Activated CD4-positive, alpha-beta memory T cell treated with anti-CD3 and anti-CD28 coated beads for 36 hours (primary cell): Measurements from ENCODE around the gene ARHGEF12. TPM values are rescaled to one million over a fixed set of nuclear protein-coding genes. Genes with fewer than 3 reads are reported as not detected.
A peak's percentile ranks its signal among the peaks of the same experiment; 100 is the strongest.

Source experiments
- CTCF ChIA-PET: fragments of 350-600 bp; sonication (Branson Sonifier 250); formaldehyde crosslinking; loops from one replicate; lab custom pipeline; 2021; ENCODE audit warnings: antibody characterized with exemption, inconsistent platforms; lab: Charles Lee
- POLR2A ChIA-PET: fragments of 350-600 bp; sonication (Branson Sonifier 250); formaldehyde crosslinking; loops from one replicate; lab custom pipeline; 2021; ENCODE audit warnings: antibody characterized with exemption; lab: Charles Lee
- DNase-seq: peaks from one replicate; pipeline ENCODE4 v3.0.0-alpha.2; 2020
- H3K27ac Mint-ChIP-seq: one replicate; pipeline ENCODE4 v1.8.0; 2021; ENCODE audit warnings: mixed read lengths
- H3K27me3 Mint-ChIP-seq: one replicate; pipeline ENCODE4 v1.8.0; 2021; ENCODE audit warnings: mixed read lengths
- H3K36me3 Mint-ChIP-seq: one replicate; pipeline ENCODE4 v1.8.0; 2021; ENCODE audit warnings: mixed read lengths
- H3K4me1 Mint-ChIP-seq: one replicate; pipeline ENCODE4 v1.8.0; 2021; ENCODE audit warnings: low read depth, mixed read lengths
- H3K4me3 Mint-ChIP-seq: one replicate; pipeline ENCODE4 v1.8.0; 2021; ENCODE audit warnings: mild to moderate bottlenecking, mixed read lengths
- H3K9me3 Mint-ChIP-seq: one replicate; pipeline ENCODE4 v1.8.0; 2021; ENCODE audit warnings: mixed read lengths
- intact Hi-C: fragments of 100-400 bp; cut with micrococcal nuclease; formaldehyde crosslinking; loops from one replicate; pipeline ENCODE4 v1.15.1; 2023
- total RNA-seq, 2 experiments: library from RNA; stranded (reverse); gene quantifications; one replicate each; pipeline ENCODE4 v1.2.3, GENCODE V29; 2021

Gene ARHGEF12
- total RNA-seq, 2 experiments from 2014 or later: 16.4 to 16.9 TPM

DNA sequence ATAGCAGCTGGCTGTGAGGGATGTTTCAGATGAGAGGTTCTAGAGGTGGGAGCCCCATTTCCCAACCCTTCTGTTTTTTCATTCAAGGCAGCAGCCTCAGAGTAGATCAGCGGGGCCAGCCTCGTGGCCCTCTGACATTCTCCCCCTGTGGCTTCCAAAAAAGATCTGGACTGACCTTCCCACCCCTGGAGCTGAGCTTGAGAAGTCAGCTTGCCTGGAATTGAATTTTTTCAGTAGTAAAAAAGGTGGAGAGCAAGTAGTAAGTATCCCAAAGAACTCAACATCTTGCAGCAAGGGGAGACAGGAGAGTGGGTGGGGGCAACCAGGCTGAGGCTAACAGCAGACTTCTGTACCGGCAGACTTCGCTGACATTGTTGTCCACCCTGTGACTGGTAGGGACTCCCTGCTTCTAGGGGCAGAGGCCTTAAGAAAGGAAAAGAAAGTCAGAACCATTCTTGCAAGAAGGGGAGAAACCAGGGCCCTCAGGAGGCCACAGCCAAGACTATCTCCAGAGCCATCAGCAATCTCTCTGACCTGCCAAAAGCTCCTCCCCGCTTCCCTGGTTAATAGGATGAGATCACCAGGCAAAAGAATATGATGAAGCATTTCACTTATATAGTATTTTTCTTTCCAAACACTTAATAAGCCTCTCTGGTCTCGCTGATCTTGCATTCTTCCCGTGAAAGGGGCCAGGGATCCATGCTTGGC, 173.3 kb downstream of the ARHGEF12 start:
- Mint-ChIP-seq H3K36me3 (no peaks in the 10 kb centered on the region), H3K27ac (no peak overlapping the region), H3K4me3 (no peak overlapping the region), H3K27me3 (peaks cover 65% of the 10 kb centered on the region), H3K9me3 (no peaks in the 10 kb centered on the region), H3K4me1 (peaks cover 2% of the 10 kb centered on the region)
- CTCF ChIA-PET: interaction anchor here (0.6 to 4.6 kb wide), 4 partner anchors 176 to 1739 kb away, joined by 3 to 59 read pairs (median 3); no protein-coding TSS in a partner anchor
- POLR2A ChIA-PET: no interaction called here
- DNase-seq: no peak
- intact Hi-C loops: loop anchor here (2.0 to 10.0 kb wide), 2 partner anchors 175 to 685 kb away; partner anchors contain the start of gene ARHGEF12

DNA sequence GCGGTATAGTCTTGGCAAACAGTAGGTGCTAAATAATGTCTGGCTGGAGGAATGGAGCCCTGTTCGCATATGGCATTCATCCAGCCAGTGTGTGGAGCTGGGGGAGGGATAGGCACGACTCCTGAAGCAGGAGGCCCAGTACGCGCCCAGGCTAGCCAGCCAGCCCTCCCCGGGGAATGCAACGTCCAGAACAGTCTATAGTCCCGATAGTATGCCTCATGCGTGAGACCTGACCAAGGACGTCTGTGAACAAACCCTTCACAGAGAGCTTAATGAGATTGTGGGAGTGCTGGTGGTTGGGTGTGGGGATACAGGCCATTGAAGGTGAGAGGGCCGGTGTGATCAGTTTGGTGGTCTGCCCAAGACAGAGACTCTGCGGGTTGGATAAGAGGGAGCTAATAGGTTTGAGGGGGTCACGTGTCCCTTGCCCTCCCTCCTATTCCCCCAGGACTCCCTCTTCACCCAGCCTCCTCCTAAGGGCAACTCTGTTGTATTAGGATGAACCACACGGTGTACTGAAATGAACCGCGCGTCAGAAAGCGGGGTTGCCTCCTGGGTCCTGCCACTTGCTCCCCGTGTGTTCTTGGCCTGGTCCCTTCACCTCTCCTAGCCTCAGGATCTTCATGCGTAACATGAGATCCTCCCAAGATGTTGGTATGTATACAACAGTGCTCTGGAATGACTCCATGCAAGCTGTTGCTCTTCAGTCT, 174.3 kb downstream of the ARHGEF12 start:
- ChIA-PET CTCF (interaction anchor here (0.6 to 4.6 kb wide), 13 partner anchors 9 to 684 kb away, joined by 3 to 59 read pairs (median 3); partner anchors contain the start of gene ARHGEF12), POLR2A (no interaction called here)
- no peak for DNase-seq
- intact Hi-C loops: loop anchor here (1.0 to 2.0 kb wide), 4 partner anchors 175 to 684 kb away; no protein-coding TSS in a partner anchor
- Mint-ChIP-seq H3K36me3 (no peaks in the 10 kb centered on the region), H3K9me3 (no peaks in the 10 kb centered on the region), H3K27me3 (peaks cover 71% of the 10 kb centered on the region), H3K27ac (no peak overlapping the region), H3K4me3 (no peak overlapping the region), H3K4me1 (peaks cover 2% of the 10 kb centered on the region)

DNA sequence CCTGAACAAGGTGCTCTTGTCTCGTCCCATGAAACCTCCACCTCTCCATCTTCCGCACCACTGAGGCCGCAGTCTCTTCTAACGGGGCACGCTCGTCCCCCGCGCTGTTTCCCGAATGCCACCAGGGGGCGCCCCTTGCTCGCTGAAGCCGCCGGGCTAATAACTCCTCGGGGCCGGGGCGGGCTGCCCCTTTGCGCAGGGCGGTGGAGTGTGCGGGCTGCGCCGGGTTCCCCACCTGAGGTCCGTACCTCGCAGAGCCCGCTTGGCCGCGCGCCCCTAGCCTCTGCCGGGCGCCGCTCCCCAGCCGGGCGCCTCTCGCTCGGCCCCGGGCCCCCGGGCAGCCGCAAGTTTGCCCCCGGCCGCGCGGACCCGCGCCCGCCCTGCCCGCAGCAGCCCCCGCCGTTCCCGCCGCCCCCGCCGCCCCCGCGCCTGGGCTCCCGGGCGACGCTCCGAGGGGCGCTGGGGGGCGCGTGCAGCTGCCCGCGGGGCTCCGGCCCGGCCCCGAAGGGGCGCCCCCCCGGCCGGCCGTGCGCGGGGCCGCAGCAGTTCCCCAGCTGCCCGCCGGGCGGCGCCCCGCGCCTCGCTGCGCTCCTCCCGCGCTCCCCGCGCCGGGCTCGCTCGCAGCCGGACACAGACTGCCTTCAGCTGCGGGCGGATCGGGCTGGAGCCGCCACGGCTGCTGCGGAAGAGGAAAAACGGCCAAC, 175.1 kb downstream of the ARHGEF12 start, which contains the start of gene GRIK4:
GRIK4 (plus strand) TSS at position 633 of the 704 bp plus-strand sequence. CDS start 148,571 bp downstream, outside the sequence.
- ChIA-PET CTCF (interaction anchor here (0.7 to 4.6 kb wide), 17 partner anchors 10 to 683 kb away, joined by 3 to 59 read pairs (median 4); partner anchors contain the start of gene ARHGEF12), POLR2A (no interaction called here)
- Mint-ChIP-seq H3K4me1 (peaks cover 4% of the 10 kb centered on the region), H3K36me3 (no peaks in the 10 kb centered on the region), H3K9me3 (no peaks in the 10 kb centered on the region), H3K4me3 (no peak within 1 kb of the TSS), H3K27me3 (peaks cover 73% of the 10 kb centered on the region), H3K27ac (no peak within 1 kb of the TSS)
- DNase-seq: peak; percentile 81
- intact Hi-C loops: loop anchor here (1.0 to 2.0 kb wide), 4 partner anchors 174 to 684 kb away; no protein-coding TSS in a partner anchor

DNA sequence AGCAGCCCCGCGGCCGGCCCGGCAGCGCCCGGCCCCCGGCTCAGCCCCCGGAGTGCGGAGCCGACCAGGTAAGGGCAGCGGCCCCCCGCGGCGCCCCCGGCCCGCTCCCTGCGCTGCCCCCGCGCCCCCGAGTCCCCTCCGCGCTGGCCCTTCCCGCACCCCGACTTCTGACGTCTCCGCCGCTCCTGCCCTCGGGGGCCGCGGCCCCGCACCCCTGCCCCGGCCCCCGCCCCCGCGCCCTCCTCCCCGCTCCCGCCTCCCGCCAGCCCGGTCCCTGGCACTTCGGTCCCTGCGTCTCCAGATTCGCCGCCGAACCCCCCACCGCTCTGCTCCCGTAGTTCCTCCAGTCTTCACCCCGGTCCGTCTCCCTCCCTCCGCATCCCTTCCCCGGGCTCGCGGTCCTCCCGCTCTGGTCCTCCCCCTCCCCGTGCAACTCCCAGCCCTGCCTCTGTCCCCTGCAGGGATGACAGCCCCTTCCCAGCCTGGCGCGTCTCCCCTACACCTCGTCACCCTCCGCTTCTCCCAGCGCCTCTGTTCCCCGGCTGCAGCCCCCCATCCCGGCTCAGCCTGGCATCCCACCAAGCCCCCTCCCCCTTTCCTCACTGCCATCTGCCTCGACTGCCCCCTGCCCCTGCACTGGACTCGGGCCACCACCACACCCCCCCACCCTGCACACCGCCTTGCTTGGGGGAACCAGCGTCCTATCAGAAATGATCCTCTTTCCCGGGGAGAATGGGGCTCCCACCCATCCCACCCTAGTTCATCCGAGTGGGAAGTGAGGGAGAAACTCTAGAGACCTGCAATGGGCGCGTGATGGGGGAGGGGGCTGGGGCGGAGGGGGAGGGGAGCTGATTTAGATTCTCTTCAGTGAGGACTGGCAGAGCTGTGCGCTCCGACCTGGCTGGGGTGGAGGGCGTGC, 175.9 kb downstream of the ARHGEF12 start:
- peaks cover 69% of the 10 kb centered on the region for H3K27me3 Mint-ChIP-seq
- peaks cover 8% of the 10 kb centered on the region for H3K4me1 Mint-ChIP-seq
- intact Hi-C loops: loop anchor here (1.0 to 2.0 kb wide), 4 partner anchors 173 to 683 kb away; no protein-coding TSS in a partner anchor
- H3K27ac Mint-ChIP-seq: no peak overlapping the region
- ChIA-PET POLR2A (no interaction called here), CTCF (interaction anchor here (0.7 to 4.6 kb wide), 12 partner anchors 11 to 683 kb away, joined by 3 to 59 read pairs (median 4); partner anchors contain the start of gene ARHGEF12)
- H3K36me3 Mint-ChIP-seq: no peaks in the 10 kb centered on the region
- no peaks in the 10 kb centered on the region for H3K9me3 Mint-ChIP-seq
- no peak overlapping the region for H3K4me3 Mint-ChIP-seq
- no peak for DNase-seq

DNA sequence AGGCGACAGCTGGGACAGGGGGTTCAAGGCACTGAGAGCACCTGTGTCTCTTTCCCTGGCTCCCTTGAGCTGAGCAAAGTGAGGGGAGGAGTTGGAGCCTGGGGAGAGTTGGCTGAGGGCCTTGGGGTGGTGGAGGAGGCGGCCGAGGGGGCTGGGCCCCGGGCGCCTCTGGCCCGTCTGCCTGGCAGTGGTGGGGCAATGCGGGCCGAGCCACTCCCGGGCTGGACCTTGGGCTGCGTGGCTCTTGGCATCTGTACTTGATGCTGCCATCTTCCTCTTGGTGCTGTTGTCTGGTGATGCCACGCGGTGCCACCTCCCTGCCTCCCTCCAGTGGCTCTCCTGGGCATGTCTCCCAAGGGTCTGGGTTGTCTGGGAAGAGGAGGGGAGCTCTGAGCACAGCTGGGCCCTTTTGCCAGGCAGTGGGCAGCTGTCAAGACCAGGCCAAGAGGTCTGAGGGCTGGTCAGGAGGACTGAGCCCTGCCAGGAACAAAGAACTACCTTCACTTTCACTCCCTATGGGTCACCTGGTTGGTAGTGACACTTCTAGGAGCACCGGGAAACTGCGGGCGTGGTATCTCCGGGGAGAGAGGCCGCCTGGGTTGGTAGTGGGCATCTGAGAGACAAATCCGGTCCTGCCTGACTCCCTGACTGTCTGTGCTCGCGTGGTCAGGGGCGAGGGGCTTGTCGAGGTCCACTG, 176.7 kb downstream of the ARHGEF12 start:
- intact Hi-C loops: no loop called here
- CTCF ChIA-PET: interaction anchor here (1.2 to 1.5 kb wide), 2 partner anchors 289 to 682 kb away, joined by 3 to 5 read pairs; no protein-coding TSS in a partner anchor
- Mint-ChIP-seq H3K27ac (no peak overlapping the region), H3K4me1 (peaks cover 8% of the 10 kb centered on the region), H3K4me3 (no peak overlapping the region), H3K36me3 (no peaks in the 10 kb centered on the region), H3K27me3 (peaks cover 68% of the 10 kb centered on the region), H3K9me3 (no peaks in the 10 kb centered on the region)
- no peak for DNase-seq
- POLR2A ChIA-PET: no interaction called here

DNA sequence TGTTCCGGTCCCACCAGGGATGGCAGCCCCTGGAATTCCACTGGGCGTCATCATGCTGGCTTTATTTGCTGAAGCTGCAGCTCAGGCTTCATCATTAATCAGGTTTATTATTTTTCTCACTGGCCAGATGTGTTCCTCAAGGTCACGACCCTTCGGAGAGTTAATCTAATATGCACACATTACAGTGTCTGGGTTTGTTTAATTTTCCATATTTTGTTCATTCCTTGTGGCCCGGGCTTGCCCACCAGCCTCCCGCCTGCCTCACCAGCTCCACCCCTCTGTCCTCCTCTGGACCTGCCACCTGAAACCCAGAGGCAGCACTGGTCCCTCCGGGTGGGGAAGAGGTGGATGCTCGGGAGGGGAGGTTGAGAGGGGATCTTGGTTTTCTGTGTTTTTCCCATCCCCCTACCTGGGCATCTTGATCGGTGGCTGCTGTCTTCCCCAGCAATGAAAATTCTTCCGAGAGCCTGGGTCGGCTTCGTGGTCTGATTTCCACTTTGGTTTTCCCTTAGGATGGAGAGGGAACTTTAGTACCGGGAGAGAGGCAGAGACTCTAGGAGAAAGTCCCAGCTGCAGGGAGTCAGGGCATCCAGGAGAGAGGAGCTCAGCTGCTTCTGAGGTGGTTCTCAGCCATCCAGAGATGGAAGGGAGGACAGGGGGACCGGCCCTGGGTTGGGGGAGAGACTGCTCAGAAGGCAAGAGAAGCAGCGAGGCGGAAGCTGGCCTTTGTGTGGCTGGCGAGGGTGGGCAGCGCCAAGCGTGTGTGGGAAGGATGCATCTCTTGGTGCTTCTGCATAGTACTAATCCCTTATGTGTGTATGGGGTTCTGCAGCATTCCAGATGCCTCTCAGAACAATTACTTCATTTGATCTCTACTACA, 177.5 kb downstream of the ARHGEF12 start:
- Mint-ChIP-seq H3K27ac (no peak overlapping the region), H3K36me3 (no peaks in the 10 kb centered on the region), H3K4me3 (no peak overlapping the region), H3K9me3 (no peaks in the 10 kb centered on the region), H3K4me1 (peaks cover 8% of the 10 kb centered on the region), H3K27me3 (peaks cover 63% of the 10 kb centered on the region)
- DNase-seq: no peak
- ChIA-PET POLR2A (no interaction called here), CTCF (no interaction called here)
- intact Hi-C loops: no loop called here

DNA sequence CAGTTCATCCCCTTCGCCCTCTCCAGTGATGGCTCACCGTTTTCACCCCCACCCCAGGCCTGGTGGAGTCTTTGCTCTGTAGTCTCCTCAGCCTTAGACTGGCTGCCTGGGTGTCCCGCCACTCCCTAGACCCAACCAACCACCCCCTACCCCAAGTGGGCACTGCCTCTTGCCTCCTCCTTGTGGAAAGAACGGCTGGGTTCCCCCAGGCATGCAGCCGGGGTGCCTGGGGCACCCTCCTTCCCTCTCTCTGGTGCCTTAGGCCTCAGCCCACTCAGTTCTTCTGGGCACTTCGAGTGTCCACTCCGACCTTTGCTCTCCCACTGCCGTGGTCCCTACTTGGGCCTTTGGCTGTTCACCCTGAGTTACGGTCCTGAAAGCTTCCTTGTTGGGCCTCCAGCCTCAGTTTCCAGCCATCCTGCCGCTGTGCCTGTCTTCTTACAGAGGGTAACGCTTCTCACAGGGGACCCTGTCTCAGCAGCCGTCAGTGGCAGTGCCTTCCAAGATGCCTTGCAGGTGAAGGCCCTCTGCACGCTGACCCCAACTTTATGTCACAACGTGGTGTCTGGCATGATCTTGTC, 178.4 kb downstream of the ARHGEF12 start:
- no peak for DNase-seq
- no peak overlapping the region for H3K27ac Mint-ChIP-seq
- POLR2A ChIA-PET: no interaction called here
- no peaks in the 10 kb centered on the region for H3K36me3 Mint-ChIP-seq
- no peak overlapping the region for H3K4me3 Mint-ChIP-seq
- intact Hi-C loops: no loop called here
- CTCF ChIA-PET: no interaction called here
- H3K4me1 Mint-ChIP-seq: peaks cover 8% of the 10 kb centered on the region
- peaks cover 57% of the 10 kb centered on the region for H3K27me3 Mint-ChIP-seq
- H3K9me3 Mint-ChIP-seq: no peaks in the 10 kb centered on the region

DNA sequence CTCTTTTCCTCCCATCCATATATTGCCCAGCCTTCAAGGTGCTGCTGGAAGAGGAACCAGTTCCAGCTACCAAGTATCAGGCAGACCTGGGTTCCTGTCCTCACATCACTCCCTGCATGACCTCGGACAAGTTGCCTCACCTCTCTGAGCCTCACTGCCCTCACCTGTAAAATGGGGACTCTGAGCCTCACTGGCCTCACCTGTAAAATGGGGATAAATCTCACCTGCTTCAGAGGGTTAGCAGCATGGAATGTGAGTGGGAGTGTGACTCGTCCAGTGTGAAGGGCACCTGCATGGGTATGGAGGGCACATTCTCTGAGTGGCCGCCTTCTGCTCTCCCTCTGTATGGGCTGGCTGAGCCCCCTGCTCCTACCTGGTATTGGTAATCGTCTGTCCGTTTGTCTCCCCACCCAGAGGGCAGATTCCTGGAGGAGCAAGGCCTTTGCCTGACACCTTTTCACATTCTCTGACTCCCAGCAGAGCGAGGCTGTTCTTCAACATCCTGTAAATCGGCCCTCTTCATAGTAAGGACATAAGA, 179.0 kb downstream of the ARHGEF12 start:
- no peaks in the 10 kb centered on the region for H3K9me3 Mint-ChIP-seq
- no peak overlapping the region for H3K27ac Mint-ChIP-seq
- H3K36me3 Mint-ChIP-seq: no peaks in the 10 kb centered on the region
- peaks cover 8% of the 10 kb centered on the region for H3K4me1 Mint-ChIP-seq
- H3K27me3 Mint-ChIP-seq: peaks cover 51% of the 10 kb centered on the region
- no peak for DNase-seq
- H3K4me3 Mint-ChIP-seq: no peak overlapping the region
- CTCF ChIA-PET: no interaction called here
- intact Hi-C loops: no loop called here
- POLR2A ChIA-PET: no interaction called here

DNA sequence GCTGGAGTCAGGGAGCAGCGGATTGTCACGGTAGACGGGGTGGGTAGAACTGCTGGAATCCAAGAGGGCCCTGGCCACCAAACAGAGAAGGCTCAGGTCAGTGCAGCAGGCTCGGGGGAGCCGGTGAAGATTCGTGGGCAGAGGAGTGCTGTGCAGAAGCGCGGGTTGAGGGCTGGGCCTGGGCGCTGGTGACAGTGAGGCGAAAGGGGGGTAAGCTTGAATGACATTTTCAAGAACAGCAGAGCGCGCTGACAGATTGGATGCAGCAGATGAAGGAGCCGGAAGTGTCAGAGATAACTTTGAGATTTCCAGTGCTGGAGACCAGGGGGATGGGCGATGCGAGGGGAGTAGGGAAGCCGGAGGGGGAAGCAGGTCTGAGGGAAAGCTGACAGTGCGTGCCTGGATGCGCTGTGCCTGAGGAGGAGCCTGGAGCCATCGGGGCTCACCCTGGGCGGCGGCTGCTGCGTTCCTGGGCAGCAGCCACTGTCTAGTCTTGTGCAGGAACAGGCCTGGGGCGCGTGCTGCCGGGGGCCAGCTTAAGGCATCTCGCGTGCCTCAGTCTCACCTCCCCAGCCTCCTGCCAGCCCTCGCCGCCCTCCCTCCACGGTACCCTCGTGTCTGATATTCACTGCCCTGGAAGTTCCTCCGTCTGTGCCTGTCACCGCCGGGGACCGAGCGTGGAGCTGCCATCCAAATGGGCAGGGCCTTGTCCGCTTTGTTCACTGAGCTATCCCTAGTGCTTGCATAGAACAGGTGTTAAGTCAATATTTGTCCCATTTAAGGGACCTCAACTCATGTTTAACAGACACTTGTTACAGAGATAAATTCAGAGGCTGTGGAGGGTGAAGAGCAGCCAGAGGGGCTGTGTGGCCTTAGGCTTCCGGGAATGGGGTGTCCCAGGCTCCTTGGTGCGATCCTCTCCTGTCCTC, 180.5 kb downstream of the ARHGEF12 start:
- peaks cover 6% of the 10 kb centered on the region for H3K4me1 Mint-ChIP-seq
- no peak for DNase-seq
- H3K36me3 Mint-ChIP-seq: no peaks in the 10 kb centered on the region
- no peak overlapping the region for H3K27ac Mint-ChIP-seq
- H3K27me3 Mint-ChIP-seq: peaks cover 44% of the 10 kb centered on the region
- CTCF ChIA-PET: interaction anchor here (1.0 kb wide), 1 partner anchor 168 kb away, joined by 3 read pairs; no protein-coding TSS in a partner anchor
- H3K4me3 Mint-ChIP-seq: no peak overlapping the region
- POLR2A ChIA-PET: no interaction called here
- intact Hi-C loops: no loop called here
- H3K9me3 Mint-ChIP-seq: no peaks in the 10 kb centered on the region
